Adrenal gland (tissue), 12 donors: ENCODE data around the gene CXCL5. TPM values are rescaled to one million over a fixed set of nuclear protein-coding genes. Genes with fewer than 3 reads are reported as not detected.

Source experiments
- DNase-seq, 7 donors: peaks; one replicate each; pipeline ENCODE4 v3.0.0-alpha.2; 2019 to 2020
- H3K27ac ChIP-seq, 5 donors: fragments of 200-600 bp; sonication (generic) in 4 of 5; 1 replicate in 3 of 5; 2 replicates in 2 of 5; pipeline versions ENCODE4 v1.5.1 to v1.8.0; 2016 to 2020; ENCODE audit warnings: mild to moderate bottlenecking in 1 of 5
- H3K27me3 ChIP-seq: fragments of 200-600 bp; 2 replicates; pipeline ENCODE4 v1.8.0; 2021
- H3K36me3 ChIP-seq, 2 donors: fragments of 200-600 bp; replicated peaks in 1 of 2; 1 replicate in 1 of 2; 2 replicates in 1 of 2; pipeline versions ENCODE4 v1.5.1 to v1.8.0; 2018 to 2022
- H3K4me1 ChIP-seq, 2 donors: fragments of 200-600 bp; replicated peaks in 1 of 2; 1 replicate in 1 of 2; 2 replicates in 1 of 2; pipeline versions ENCODE4 v1.5.1 to v1.8.0; 2018 to 2021
- H3K4me3 ChIP-seq, 4 donors: fragments of 200-600 bp; sonication (generic) in 3 of 4; one replicate each; pipeline ENCODE4 v1.5.1; 2016 to 2018
- H3K9me3 ChIP-seq, 3 donors: fragments of 200-600 bp; sonication (generic) in 1 of 3; replicated peaks in 1 of 3; 1 replicate in 2 of 3; 2 replicates in 1 of 3; pipeline versions ENCODE4 v1.5.1 to v1.8.0; 2016 to 2021
- CTCF ChIP-seq, 6 experiments: fragments of 450-650 bp in 4 of 6; fragments of 200-600 bp in 2 of 6; sonication (generic) in 1 of 6; IDR thresholded peaks; 1 replicate in 5 of 6; 2 replicates in 1 of 6; pipeline versions ENCODE4 v1.5.1 to v1.8.0; 2016 to 2021; ENCODE audit warnings: antibody characterized with exemption in 6 of 6, mild to moderate bottlenecking in 2 of 6, moderate library complexity in 1 of 6
- POLR2A ChIP-seq, 2 donors: fragments of 450-650 bp; IDR thresholded peaks; one replicate each; pipeline ENCODE4 v1.6.1; 2017; ENCODE audit warnings: antibody characterized with exemption in 2 of 2, mild to moderate bottlenecking in 2 of 2, moderate library complexity in 1 of 2
- WGBS, 4 donors: extraction: QIAGEN DNeasy Blood & Tissue Kit in 2 of 4; methylation state at CpG; one replicate each; pipeline versions ENCODE4 v1.1.5 to v1.1.7; 2013 to 2017; 5-methylcytosine and 5-hydroxymethylcytosine counted together
- intact Hi-C, 2 donors: fragments of 100-400 bp; cut with DNase I; formaldehyde crosslinking; loops; one replicate each; pipeline versions ENCODE4 v1.14.1 to v1.15.0; 2022 to 2023
- polyA plus RNA-seq, 3 donors: library from polyadenylated mRNA; stranded (reverse); fragments of 200-250 nt in 2 of 3; fragments of 350-450 nt in 1 of 3; fragmentation: Illumina TruSeq in 1 of 3; extraction: RNeasy Lipid Tissue Mini Kit (QIAGEN cat#74804) in 1 of 3; gene quantifications; one replicate each; pipeline ENCODE4 v1.2.3, GENCODE V29; 2013 to 2014
- total RNA-seq, 9 donors: library from RNA; depleted of rRNA in 4 of 9; stranded (reverse); fragments of >200 nt in 4 of 9; fragments of 120-200 nt in 1 of 9; fragmentation: NEBNext Ultra II Directional in 1 of 9; extraction: Animal tissue kit (Norgen Biotek cat#: 25700) in 1 of 9; gene quantifications; one replicate each; pipeline versions ENCODE4 v1.1.0 to v1.2.4, GENCODE V29; 2013 to 2023
- donor health status: healthy with polysubstance abuse.
- donor health status: Bipolar disorder and iron deficiency.
- donor health status: DM: yes; HTN: yes; CAD: no.
- donor health status: DM: no; HTN: no; CAD: no.
- donor health status: DM: no; HTN: no; CAD: no.
- donor health status: DM: yes; HTN: yes; CAD: no.

CXCL5 gene
- total and polyA plus RNA-seq, 12 donors: 0.03 to 0.41 (median 0.09) TPM; not detected in 9

GRCh38 chr4:74032064-74032463, 33.6 kb upstream of the CXCL5 start:
- H3K27me3 ChIP-seq: peaks cover 3% of the 10 kb centered on the region
- no peak overlapping the region for H3K4me3 ChIP-seq
- no peaks in the 10 kb centered on the region for H3K36me3 ChIP-seq
- intact Hi-C loops: no loop called here
- DNase-seq: no peak
- no peak for TF ChIP-seq POLR2A (IDR thresholded peaks at IDR 0.05)
- TF ChIP-seq CTCF (IDR thresholded peaks at IDR 0.05): no peak
- H3K9me3 ChIP-seq: no peaks in the 10 kb centered on the region
- no peak overlapping the region for H3K27ac ChIP-seq
- no peaks in the 10 kb centered on the region for H3K4me1 ChIP-seq

GRCh38 chr4:74031576-74031975, 33.1 kb upstream of the CXCL5 start:
- Histone ChIP-seq H3K27ac (no peak overlapping the region), H3K9me3 (no peaks in the 10 kb centered on the region), H3K27me3 (peaks cover 3% of the 10 kb centered on the region), H3K4me1 (no peaks in the 10 kb centered on the region), H3K36me3 (no peaks in the 10 kb centered on the region), H3K4me3 (no peak overlapping the region)
- TF ChIP-seq CTCF (IDR thresholded peaks at IDR 0.05) (no peak), POLR2A (IDR thresholded peaks at IDR 0.05) (no peak)
- no peak for DNase-seq
- intact Hi-C loops: no loop called here

GRCh38 chr4:74030285-74030684, 31.8 kb upstream of the CXCL5 start:
- DNase-seq: no peak
- intact Hi-C loops: no loop called here
- Histone ChIP-seq H3K4me1 (no peaks in the 10 kb centered on the region), H3K9me3 (no peaks in the 10 kb centered on the region), H3K4me3 (no peak overlapping the region), H3K27ac (no peak overlapping the region), H3K36me3 (no peaks in the 10 kb centered on the region), H3K27me3 (peaks cover 3% of the 10 kb centered on the region)
- TF ChIP-seq CTCF (IDR thresholded peaks at IDR 0.05) (no peak), POLR2A (IDR thresholded peaks at IDR 0.05) (no peak)

GRCh38 chr4:74028504-74028903, 30.0 kb upstream of the CXCL5 start:
- Histone ChIP-seq H3K27me3 (peaks cover 3% of the 10 kb centered on the region), H3K4me1 (no peaks in the 10 kb centered on the region), H3K27ac (no peak overlapping the region), H3K4me3 (no peak overlapping the region), H3K36me3 (no peaks in the 10 kb centered on the region), H3K9me3 (no peaks in the 10 kb centered on the region)
- no peak for DNase-seq
- intact Hi-C loops: no loop called here
- TF ChIP-seq POLR2A (IDR thresholded peaks at IDR 0.05): no peak
- TF ChIP-seq CTCF (IDR thresholded peaks at IDR 0.05): no peak
- WGBS, 4 donors: 0 to 45% (median 36%) methylated on average over 1 of the region's 1 CpG
